A673 (cell line): Measurements from ENCODE around the gene FAM83D. TPM values are rescaled to one million over a fixed set of nuclear protein-coding genes. Genes with fewer than 3 reads are reported as not detected.

Experiments
- Bru-seq: library from RNA; stranded (reverse); fragments of 400-500 nt; gene quantifications from one replicate; lab custom pipeline; 2021; lab: Mats Ljungman, UMichigan
- BruChase-seq, 2 experiments: library from RNA; stranded (reverse); fragments of 400-500 nt; gene quantifications; one replicate each; lab custom pipeline; 2021; lab: Mats Ljungman, UMichigan
- BruUV-seq: library from RNA; stranded (reverse); fragments of 400-500 nt; replicated peaks from 2 replicates; lab custom pipeline; 2021; lab: Mats Ljungman, UMichigan
- CTCF ChIA-PET: fragments of 300-600 bp; sonication (Branson Sonifier 250); formaldehyde crosslinking; loops from one replicate; lab custom pipeline; 2022; ENCODE audit warnings: antibody characterized with exemption; lab: Charles Lee
- POLR2A ChIA-PET: fragments of 300-600 bp; sonication (Branson Sonifier 250); formaldehyde crosslinking; loops from one replicate; lab custom pipeline; 2022; ENCODE audit warnings: antibody characterized with exemption; ENCODE audit not compliant: low non-redundant PET; lab: Charles Lee
- DNase-seq: peaks from one replicate; pipeline ENCODE4 v3.0.0-alpha.2; 2015; ENCODE audit warnings: low spot score
- H3K27ac ChIP-seq: fragments of 200-600 bp; sonication (generic); 2 replicates; pipeline ENCODE4 v1.5.1; 2016; ENCODE audit warnings: mixed run types, low read depth, mild to moderate bottlenecking, mixed read lengths, antibody characterized with exemption, low read length; ENCODE audit not compliant: poor library complexity, severe bottlenecking
- H3K27me3 ChIP-seq: fragments of 200-600 bp; sonication (generic); replicated peaks from 2 replicates; pipeline ENCODE4 v1.6.1; 2017; ENCODE audit warnings: mixed run types, low read depth, mild to moderate bottlenecking, mixed read lengths, antibody characterized with exemption, low read length; ENCODE audit not compliant: insufficient read depth, poor library complexity
- H3K36me3 ChIP-seq: fragments of 200-600 bp; sonication (generic); 2 replicates; pipeline ENCODE4 v1.6.1; 2016; ENCODE audit warnings: mixed run types, mild to moderate bottlenecking, mixed read lengths, antibody characterized with exemption, low read length; ENCODE audit not compliant: insufficient read depth, poor library complexity, severe bottlenecking
- H3K4me1 ChIP-seq: fragments of 200-600 bp; sonication (generic); 2 replicates; pipeline ENCODE4 v1.6.1; 2017; ENCODE audit warnings: mixed run types, mild to moderate bottlenecking, mixed read lengths, antibody characterized with exemption, low read length; ENCODE audit not compliant: insufficient read depth, poor library complexity, severe bottlenecking
- H3K4me3 ChIP-seq: fragments of 200-600 bp; sonication (generic); 2 replicates; pipeline ENCODE4 v1.5.1; 2016; ENCODE audit warnings: low read depth, mixed run types, mild to moderate bottlenecking, mixed read lengths, low read length; ENCODE audit not compliant: poor library complexity, severe bottlenecking
- H3K9me3 ChIP-seq: fragments of 200-600 bp; sonication (generic); 2 replicates; pipeline ENCODE4 v1.6.1; 2016; ENCODE audit warnings: mixed run types, low read depth, mild to moderate bottlenecking, mixed read lengths, antibody characterized with exemption, low read length; ENCODE audit not compliant: poor library complexity, severe bottlenecking
- CTCF ChIP-seq: fragments of 300-800, 200-600 bp; sonication (generic); conservative IDR thresholded peaks from 2 replicates; pipeline ENCODE4 v1.5.1; 2017; ENCODE audit warnings: low read depth, mild to moderate bottlenecking, antibody characterized with exemption, low read length, moderate library complexity, mixed read lengths
- EZH2 ChIP-seq: fragments of 200-600 bp; sonication (generic); IDR thresholded peaks from 2 replicates; pipeline ENCODE4 v1.6.1; 2017; ENCODE audit warnings: borderline replicate concordance, low read depth, mild to moderate bottlenecking, mixed read lengths, antibody characterized with exemption, low read length; ENCODE audit not compliant: poor library complexity, severe bottlenecking
- intact Hi-C: fragments of 100-400 bp; cut with micrococcal nuclease; formaldehyde crosslinking; loops from one replicate; pipeline ENCODE4 v1.10.0; 2022; ENCODE audit not compliant: unreplicated experiment
- long read RNA-seq: library from polyadenylated mRNA; stranded (forward); transcript quantifications from one replicate; pipeline ENCODE4 v2.0.0, GENCODE V29; 2022
- total RNA-seq: library from RNA; stranded (reverse); gene quantifications from 2 replicates; pipeline ENCODE4 v1.2.3, GENCODE V29; 2021

FAM83D gene
- total RNA-seq: 67.2 and 74.0 TPM in 2 replicates
- Bru-seq, nascent RNA: percentile 90 among the genes with signal in this experiment
- BruChase-seq, experiment 1, labeled RNA remaining after a 2-hour chase: percentile 84 among the genes with signal in this experiment
- BruChase-seq, experiment 2, labeled RNA remaining after a 6-hour chase: percentile 75 among the genes with signal in this experiment
- long read RNA-seq, transcript FAM83D-201 (4 exons, 2,475 nt): major isoform, 177 of 199 reads
- long read RNA-seq, partial matches to known transcripts: 6 of 199 reads
- long read RNA-seq, other reads (novel, unspliced or antisense): 16 of 199 reads

GRCh38 chr20:38926142-38926933, at the start of gene FAM83D:
Gene FAM83D (plus strand): TSS chr20:38926417. CDS start chr20:38926443, 26 bp downstream.
- H3K4me3 ChIP-seq: peak within 1 kb of the TSS; percentile 94
- ChIA-PET CTCF (interaction anchor here (0.7 to 1.1 kb wide), 2 partner anchors 19 to 36 kb away, joined by 3 to 4 read pairs; partner anchors contain the start of gene DHX35), POLR2A (interaction anchor here (0.6 to 0.7 kb wide), 2 partner anchors 203 to 1645 kb away, joined by 3 to 4 read pairs; no protein-coding TSS in a partner anchor)
- BruUV-seq: no TSS peak
- H3K4me1 ChIP-seq: peaks cover 9% of the 10 kb centered on the region
- no peak; the same call in 1 of the 2 replicates for TF ChIP-seq CTCF
- TF ChIP-seq EZH2: no peak
- peaks cover 15% of the 10 kb centered on the region for H3K36me3 ChIP-seq
- H3K27ac ChIP-seq: peak within 1 kb of the TSS; percentile 94
- DNase-seq: peak; percentile 99
- peaks cover 3% of the 10 kb centered on the region for H3K27me3 ChIP-seq
- H3K9me3 ChIP-seq: no peaks in the 10 kb centered on the region
- intact Hi-C loops: loop anchor here (1.0 kb wide), 1 partner anchor 122 kb away; no protein-coding TSS in a partner anchor

GRCh38 chr20:38877483-38877882, 48.7 kb upstream of the FAM83D start:
- intact Hi-C loops: no loop called here
- Histone ChIP-seq H3K4me3 (no peak overlapping the region), H3K27ac (no peak overlapping the region), H3K27me3 (peaks cover 56% of the 10 kb centered on the region), H3K9me3 (no peaks in the 10 kb centered on the region), H3K4me1 (no peaks in the 10 kb centered on the region), H3K36me3 (no peaks in the 10 kb centered on the region)
- no TSS peak for BruUV-seq
- CTCF ChIA-PET: no interaction called here
- DNase-seq: no peak
- POLR2A ChIA-PET: interaction anchor here (0.7 kb wide), 1 partner anchor 163 kb away, joined by 4 read pairs; no protein-coding TSS in a partner anchor
- no peak for TF ChIP-seq EZH2
- no peak for TF ChIP-seq CTCF

GRCh38 chr20:38878866-38879265, 47.4 kb upstream of the FAM83D start:
- ChIA-PET POLR2A (no interaction called here), CTCF (no interaction called here)
- no peak overlapping the region for H3K27ac ChIP-seq
- BruUV-seq: no TSS peak
- H3K4me3 ChIP-seq: no peak overlapping the region
- no peaks in the 10 kb centered on the region for H3K4me1 ChIP-seq
- H3K36me3 ChIP-seq: no peaks in the 10 kb centered on the region
- intact Hi-C loops: no loop called here
- no peaks in the 10 kb centered on the region for H3K9me3 ChIP-seq
- TF ChIP-seq EZH2 (no peak), CTCF (no peak)
- DNase-seq: peak; percentile 34
- H3K27me3 ChIP-seq: peaks cover 56% of the 10 kb centered on the region
